ENCODE data around the gene COL4A2.

GRCh38 chr13:110399801-110400200 lies 92.7 kb downstream of the COL4A2 start:
- TF ChIP-seq EZH2 (IDR thresholded peaks at IDR 0.05; ENCODE audit: insufficient read depth, poor library complexity, severe bottlenecking) (no peak), EZH2phosphoT487 (IDR thresholded peaks at IDR 0.05; ENCODE audit: insufficient read depth, low read depth) (no peak)
